Gastrocnemius medialis (tissue), 4 donors: ENCODE results near the gene TRAPPC8.

Experiments used
- CTCF ChIP-seq, 5 experiments: fragments of 450-650 bp in 3 of 5; fragments of 200-600 bp in 2 of 5; sonication (generic) in 2 of 5; IDR thresholded peaks in 4 of 5; conservative IDR thresholded peaks in 1 of 5; 1 replicate in 4 of 5; 2 replicates in 1 of 5; pipeline ENCODE4 v1.5.1; 2016 to 2019; ENCODE audit warnings: antibody characterized with exemption in 5 of 5, mild to moderate bottlenecking in 3 of 5, moderate library complexity in 3 of 5
- POLR2A ChIP-seq, 2 donors: fragments of 450-650 bp; IDR thresholded peaks; one replicate each; pipeline ENCODE4 v1.6.1; 2017; ENCODE audit warnings: antibody characterized with exemption in 2 of 2, mild to moderate bottlenecking in 2 of 2, moderate library complexity in 2 of 2

DNA sequence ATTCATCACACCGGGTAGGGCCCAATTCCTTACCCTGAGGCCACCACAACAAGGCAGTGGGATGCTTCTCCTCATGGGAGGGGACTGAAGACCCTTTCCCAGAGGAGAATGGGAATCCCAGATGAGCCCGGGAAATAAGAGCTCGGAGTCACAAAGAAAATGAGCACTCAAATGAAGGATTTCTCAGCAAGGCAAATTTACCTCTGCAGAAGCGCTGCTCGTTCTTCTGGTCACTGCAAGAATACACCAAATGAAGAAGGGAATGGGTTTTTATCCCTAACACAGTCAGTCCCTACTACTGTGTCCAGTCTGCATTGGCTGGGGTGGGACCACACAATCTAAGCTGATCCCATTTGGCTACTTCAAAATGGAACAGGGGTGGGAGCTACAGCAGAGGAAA, 35.7 kb upstream of the TRAPPC8 start:
- TF ChIP-seq POLR2A (IDR thresholded peaks at IDR 0.05): no peak
- no peak for TF ChIP-seq CTCF (IDR thresholded peaks at IDR 0.05 in 4 of 5, conservative IDR thresholded peaks at IDR 0.05 in 1 of 5)
